Stomach smooth muscle (tissue), 2 donors: ENCODE results near the gene FOXI2.

Experiments used
- H3K27ac ChIP-seq: one replicate; pipeline ENCODE4 v1.7.0; 2013; ENCODE audit warnings: mild to moderate bottlenecking, low read length, inconsistent platforms
- H3K27me3 ChIP-seq, 2 donors: one replicate each; pipeline ENCODE4 v1.7.0; 2013; ENCODE audit warnings: low read length in 2 of 2; ENCODE audit not compliant: insufficient read depth in 2 of 2, control insufficient read depth in 1 of 2
- H3K36me3 ChIP-seq, 2 donors: one replicate each; pipeline ENCODE4 v1.7.0; 2013; ENCODE audit warnings: low read length in 2 of 2; ENCODE audit not compliant: control insufficient read depth in 2 of 2, insufficient read depth in 2 of 2
- H3K4me1 ChIP-seq: one replicate; pipeline ENCODE4 v1.7.0; 2013; ENCODE audit warnings: low read length; ENCODE audit not compliant: control insufficient read depth, insufficient read depth
- H3K4me3 ChIP-seq, 2 donors: one replicate each; pipeline ENCODE4 v1.7.0; 2013; ENCODE audit warnings: low read length in 2 of 2
- H3K9ac ChIP-seq, 2 donors: one replicate each; pipeline ENCODE4 v1.7.0; 2013; ENCODE audit warnings: low read length in 2 of 2, mild to moderate bottlenecking in 1 of 2
- H3K9me3 ChIP-seq, 2 donors: one replicate each; pipeline ENCODE4 v1.7.0; 2013; ENCODE audit warnings: low read length in 2 of 2; ENCODE audit not compliant: control insufficient read depth in 2 of 2
- donor health status: healthy.
- donor health status: Pancreatic carcinoma.

FOXI2 gene

DNA sequence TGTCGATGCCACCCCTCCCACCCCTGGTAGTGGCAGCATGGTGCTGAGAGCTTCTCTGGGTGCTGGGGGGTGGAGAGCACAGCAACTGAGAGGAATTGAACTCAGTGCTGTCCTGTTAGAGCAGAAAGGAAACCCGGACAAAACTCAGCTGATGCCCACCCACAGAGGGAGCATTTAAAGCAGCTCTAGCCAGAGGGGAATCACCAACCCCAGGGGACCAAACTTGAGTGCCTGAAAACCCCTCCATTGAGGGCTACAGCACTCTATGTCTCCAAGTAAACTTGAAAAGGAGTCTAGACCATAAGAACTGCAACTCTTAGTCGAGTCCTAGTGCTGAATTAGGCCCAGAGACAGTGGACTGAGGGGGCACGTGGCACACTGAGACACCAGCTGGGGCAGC is 16.8 kb upstream of the FOXI2 start:
- Histone ChIP-seq H3K36me3 (no peaks in the 10 kb centered on the region), H3K27ac (no peak overlapping the region), H3K27me3 (no peaks in the 10 kb centered on the region), H3K4me1 (no peaks in the 10 kb centered on the region), H3K9ac (no peak overlapping the region), H3K4me3 (no peak overlapping the region), H3K9me3 (no peaks in the 10 kb centered on the region)

DNA sequence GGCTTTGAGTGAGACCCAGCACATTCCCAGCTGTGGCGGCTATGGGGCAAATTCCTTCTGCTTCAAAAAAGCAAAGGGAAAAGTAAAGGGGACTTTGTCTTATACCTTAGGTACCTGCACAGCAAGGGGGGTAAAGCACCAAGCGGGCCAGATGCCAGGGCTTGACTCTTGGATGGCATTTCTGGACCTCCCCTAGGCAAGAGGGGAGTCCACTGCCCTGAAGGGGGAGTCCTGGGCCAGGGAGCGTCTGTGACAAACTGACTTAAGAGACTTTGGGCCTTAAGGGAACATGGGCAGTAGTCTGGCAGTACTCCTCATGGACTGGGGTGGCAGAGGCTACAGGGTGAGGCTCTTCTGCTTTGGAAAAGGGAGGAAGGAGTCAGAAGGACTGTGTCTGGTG is 16.1 kb upstream of the FOXI2 start:
- Histone ChIP-seq H3K9ac (no peak overlapping the region), H3K27me3 (no peaks in the 10 kb centered on the region), H3K4me1 (no peaks in the 10 kb centered on the region), H3K9me3 (no peaks in the 10 kb centered on the region), H3K4me3 (no peak overlapping the region), H3K36me3 (no peaks in the 10 kb centered on the region), H3K27ac (no peak overlapping the region)

DNA sequence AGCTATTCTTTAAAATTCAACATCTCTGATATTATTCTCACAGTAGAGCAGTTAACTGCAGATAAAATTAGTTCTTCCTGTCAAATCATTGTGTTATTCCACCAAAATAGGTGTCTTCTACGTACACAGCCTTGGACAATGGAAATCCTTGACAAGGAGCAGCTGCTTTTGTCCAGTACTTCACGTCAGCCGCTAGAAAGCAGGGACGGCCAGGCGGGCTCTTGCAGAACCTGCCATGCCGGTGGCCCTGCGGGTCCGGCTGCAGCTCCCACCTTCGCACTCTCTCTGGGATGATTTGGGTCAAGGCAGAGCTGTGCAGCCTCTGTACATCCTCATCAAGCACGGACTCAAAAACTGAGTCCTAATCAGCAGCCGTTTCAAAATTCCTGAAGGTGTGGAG is 2.2 kb upstream of the FOXI2 start:
- peaks cover 17 to 31% of the 10 kb centered on the region in 2 donors for H3K27me3 ChIP-seq

DNA sequence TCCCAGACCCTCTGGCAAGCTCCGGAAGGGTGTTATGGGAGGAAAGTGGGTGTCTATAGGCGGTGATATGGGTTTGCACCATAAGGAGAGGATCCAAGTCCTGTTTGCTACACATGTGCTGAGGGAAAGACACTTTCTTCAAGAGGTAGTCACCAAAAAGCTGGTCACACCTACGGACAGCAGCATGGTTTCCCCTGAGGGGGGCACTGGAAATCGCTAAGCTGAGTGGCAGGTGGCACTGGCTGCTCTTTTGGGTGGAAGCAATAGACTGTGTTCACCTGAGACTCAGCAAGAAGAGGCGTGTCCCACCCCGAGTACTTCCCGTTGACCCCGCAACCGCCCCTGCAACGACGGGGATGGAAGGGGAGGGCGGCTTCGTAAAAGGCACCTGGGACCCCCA is 1.8 kb upstream of the FOXI2 start:
- Histone ChIP-seq H3K27me3 (peaks cover 17 to 31% of the 10 kb centered on the region in 2 donors), H3K27ac (no peak overlapping the region), H3K4me3 (no peak overlapping the region), H3K4me1 (no peaks in the 10 kb centered on the region), H3K9ac (no peak overlapping the region), H3K36me3 (no peaks in the 10 kb centered on the region), H3K9me3 (no peaks in the 10 kb centered on the region)

More for the DNA sequence above, 2.2 kb upstream of the FOXI2 start:
- Histone ChIP-seq H3K4me1 (no peaks in the 10 kb centered on the region), H3K9ac (no peak overlapping the region), H3K27ac (no peak overlapping the region), H3K4me3 (no peak overlapping the region), H3K36me3 (no peaks in the 10 kb centered on the region), H3K9me3 (no peaks in the 10 kb centered on the region)

DNA sequence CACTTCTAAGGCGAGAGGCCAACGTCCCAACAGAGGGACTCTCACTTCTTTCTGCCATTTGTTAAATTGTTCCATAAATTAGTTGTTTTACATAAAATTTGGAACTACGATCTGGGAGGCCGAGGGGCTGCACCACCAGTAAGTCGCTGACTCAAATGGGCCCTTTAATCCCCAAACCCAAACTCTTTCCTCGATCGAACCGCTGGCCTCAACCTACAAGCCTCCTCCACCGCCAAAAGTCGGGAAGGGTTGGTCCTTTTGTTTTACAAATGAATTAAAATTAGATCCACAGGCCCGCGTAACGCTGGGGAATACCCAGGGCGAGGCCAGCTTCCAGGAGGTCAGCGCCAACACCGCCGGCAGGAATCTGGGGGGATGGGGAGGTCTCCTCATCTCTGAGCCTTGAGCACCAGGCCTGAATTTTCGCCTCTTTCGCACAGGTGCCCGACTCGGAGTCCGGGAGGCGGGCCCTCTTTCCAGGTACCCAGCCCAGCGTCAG is 1.2 kb upstream of the FOXI2 start:
- Histone ChIP-seq H3K27ac (no peak overlapping the region), H3K9me3 (no peaks in the 10 kb centered on the region), H3K36me3 (no peaks in the 10 kb centered on the region), H3K27me3 (peaks cover 17 to 31% of the 10 kb centered on the region in 2 donors), H3K4me3 (no peak overlapping the region), H3K4me1 (no peaks in the 10 kb centered on the region), H3K9ac (no peak overlapping the region)

DNA sequence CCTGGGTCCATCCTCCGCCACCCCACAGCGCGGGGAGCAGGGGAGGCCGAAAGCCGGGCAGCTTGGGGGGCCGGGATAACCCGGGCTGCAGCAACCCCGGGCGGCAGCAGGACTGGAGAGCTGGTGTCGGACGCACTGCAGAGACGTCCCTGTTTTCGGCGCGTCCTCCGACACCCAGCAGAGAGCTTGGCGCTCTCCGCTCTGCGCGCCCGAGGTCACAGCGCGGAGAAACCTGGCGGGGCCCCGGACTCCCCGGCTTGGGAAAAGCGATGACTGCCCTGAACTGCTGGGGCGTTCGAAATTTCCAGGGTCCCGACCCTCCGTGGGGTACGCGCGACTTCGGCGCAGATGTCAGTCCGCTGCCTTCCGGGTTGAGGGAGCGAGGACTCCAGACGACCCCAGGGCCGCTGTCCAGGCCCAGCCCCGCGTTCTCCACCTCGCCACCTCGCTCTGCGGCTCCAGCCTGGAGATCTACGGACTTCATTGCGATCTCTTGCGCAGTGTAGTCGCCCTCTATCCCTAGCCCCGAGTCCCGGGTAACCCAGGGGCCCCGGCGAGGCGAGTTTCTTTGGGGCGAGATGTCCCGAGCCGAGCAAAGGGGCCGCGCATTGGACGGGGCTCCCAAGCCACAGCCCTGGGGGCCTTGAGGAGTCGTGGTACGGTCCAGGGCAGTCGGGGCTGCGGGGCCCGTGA is 617 bp upstream of the FOXI2 start:
- Histone ChIP-seq H3K27me3 (peaks cover 17 to 31% of the 10 kb centered on the region in 2 donors), H3K36me3 (no peaks in the 10 kb centered on the region), H3K27ac (no peak overlapping the region), H3K9me3 (no peaks in the 10 kb centered on the region), H3K4me1 (no peaks in the 10 kb centered on the region), H3K9ac (no peak overlapping the region), H3K4me3 (no peak overlapping the region)

DNA sequence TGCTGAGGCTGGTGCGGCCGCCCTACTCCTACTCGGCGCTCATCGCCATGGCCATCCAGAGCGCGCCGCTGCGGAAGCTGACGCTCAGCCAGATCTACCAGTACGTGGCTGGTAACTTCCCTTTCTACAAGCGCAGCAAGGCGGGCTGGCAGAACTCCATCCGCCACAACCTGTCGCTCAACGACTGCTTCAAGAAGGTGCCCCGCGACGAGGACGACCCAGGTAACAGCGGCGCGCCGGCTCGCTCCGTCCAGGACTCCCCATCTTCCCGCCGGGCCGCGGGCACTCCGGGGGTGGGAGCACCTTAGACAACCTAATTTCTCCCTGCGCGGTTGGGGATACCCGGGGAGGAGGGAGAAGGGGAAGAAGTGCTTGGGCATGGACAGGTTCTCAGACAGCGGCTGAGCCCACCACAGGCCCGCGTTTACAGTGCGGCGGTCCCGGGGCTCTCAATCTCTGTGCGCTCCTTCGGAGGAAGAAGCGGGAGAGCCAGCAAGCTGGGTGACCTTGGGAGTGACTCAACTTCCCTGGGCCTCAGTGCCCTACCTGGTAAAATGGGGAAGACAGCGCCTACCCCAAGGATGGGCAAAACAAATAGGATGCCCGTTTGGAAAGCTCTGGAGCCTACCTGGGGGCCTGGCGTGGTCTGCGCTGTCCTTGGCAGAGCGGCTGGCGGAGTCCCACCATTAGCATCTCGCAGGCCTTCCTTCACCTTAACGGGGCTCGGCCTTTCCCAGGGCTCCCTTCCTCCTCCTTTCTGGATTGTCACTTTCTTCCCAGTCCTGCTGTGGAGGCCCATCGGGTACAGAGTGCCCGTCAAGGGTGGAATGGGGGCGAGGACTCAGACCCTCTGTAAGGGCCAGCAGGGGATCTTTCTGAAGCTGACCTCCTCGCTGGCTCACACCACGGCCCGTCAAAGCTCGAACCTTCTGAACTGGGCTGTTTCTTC is 852 bp downstream of the FOXI2 start:
- Histone ChIP-seq H3K36me3 (no peaks in the 10 kb centered on the region), H3K9ac (no peak overlapping the region), H3K9me3 (no peaks in the 10 kb centered on the region), H3K27me3 (peaks cover 17 to 29% of the 10 kb centered on the region in 2 donors), H3K4me3 (no peak overlapping the region), H3K27ac (no peak overlapping the region), H3K4me1 (no peaks in the 10 kb centered on the region)

DNA sequence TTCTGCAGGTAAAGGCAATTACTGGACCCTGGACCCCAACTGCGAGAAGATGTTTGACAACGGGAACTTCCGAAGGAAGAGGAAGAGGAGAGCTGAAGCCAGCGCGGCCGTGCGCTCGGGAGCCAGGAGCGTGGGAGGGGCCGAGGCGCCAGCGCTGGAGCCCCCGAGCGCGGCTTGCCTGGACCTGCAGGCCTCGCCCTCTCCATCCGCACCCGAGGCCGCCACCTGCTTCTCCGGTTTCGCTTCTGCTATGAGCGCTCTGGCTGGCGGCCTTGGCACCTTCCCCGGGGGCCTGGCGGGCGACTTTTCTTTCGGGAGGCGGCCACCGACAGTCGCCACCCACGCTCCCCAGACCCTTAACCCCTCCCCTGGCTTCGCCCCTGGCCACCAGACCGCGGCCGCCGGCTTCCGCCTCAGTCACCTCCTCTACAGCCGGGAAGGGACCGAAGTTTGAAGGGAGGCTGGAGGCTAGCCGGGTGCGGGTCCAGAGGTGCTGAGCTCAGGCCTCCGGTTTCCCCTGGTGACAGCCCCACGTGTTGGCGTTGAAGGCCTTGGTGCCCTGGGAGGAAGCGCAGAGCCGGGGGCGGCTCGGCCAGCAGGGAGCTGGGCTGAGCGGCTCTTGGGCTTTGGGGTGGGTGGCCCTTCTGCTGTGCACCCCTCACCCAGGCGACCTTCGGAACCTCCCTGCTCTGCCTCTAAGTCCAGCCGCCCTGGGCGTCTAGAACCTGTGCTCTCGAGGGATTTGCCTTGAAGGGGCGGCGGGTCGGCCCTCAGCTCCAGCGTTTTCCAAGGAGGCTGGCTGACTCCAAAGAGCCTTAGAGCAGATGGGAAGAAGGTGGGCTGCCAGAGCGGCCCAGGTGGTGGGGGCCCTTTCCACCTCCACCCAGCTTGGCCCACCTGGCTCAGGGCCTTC is 1.8 kb downstream of the FOXI2 start:
- Histone ChIP-seq H3K9me3 (no peaks in the 10 kb centered on the region), H3K4me1 (no peaks in the 10 kb centered on the region), H3K36me3 (no peaks in the 10 kb centered on the region), H3K9ac (no peak overlapping the region), H3K4me3 (no peak overlapping the region), H3K27ac (no peak overlapping the region), H3K27me3 (peaks cover 17 to 21% of the 10 kb centered on the region in 2 donors)

DNA sequence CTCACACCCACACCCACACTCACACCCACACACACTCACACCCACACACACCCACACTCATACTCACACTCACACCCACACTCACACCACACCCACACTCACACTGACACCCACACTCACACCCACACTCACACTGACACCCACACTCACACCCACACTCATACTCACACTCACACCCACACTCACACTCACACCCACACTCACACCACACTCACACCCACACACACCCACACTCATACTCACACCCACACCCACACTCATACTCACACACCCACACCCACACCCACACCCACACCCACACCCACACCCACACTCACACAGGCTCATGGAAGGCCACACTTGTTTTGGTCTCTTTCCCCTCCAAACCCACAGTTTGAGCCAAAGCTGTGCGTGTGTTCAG is 2.9 kb downstream of the FOXI2 start:
- Histone ChIP-seq H3K4me3 (no peak overlapping the region), H3K27ac (no peak overlapping the region), H3K9ac (no peak overlapping the region), H3K4me1 (no peaks in the 10 kb centered on the region), H3K9me3 (no peaks in the 10 kb centered on the region), H3K36me3 (no peaks in the 10 kb centered on the region), H3K27me3 (peaks cover 18 to 19% of the 10 kb centered on the region in 2 donors)

DNA sequence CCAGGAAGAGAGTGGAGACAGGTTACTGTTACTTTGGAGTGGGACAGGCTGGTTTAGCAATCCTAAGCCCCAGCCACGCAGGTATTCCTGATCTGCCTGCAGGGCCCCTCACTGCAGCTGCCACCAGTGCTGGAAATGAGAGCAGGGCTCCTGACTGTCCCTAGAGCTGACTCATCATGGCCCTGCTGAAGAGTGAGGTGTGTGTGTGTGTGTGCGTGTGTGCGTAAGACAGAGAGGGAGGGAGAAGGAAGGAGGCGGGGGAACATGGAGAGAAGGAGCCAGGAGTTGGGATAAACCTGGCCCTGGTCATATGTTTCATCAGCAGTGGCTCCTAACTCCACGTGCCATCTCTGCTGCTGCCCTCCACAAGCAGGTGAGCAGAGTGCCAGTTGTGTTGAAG is 3.6 kb downstream of the FOXI2 start:
- Histone ChIP-seq H3K9me3 (no peaks in the 10 kb centered on the region), H3K27ac (no peak overlapping the region), H3K36me3 (no peaks in the 10 kb centered on the region)

More for the DNA sequence above, 3.6 kb downstream of the FOXI2 start:
- no peaks in the 10 kb centered on the region for H3K4me1 ChIP-seq
- no peak overlapping the region for H3K4me3 ChIP-seq
- peaks cover 13 to 16% of the 10 kb centered on the region in 2 donors for H3K27me3 ChIP-seq
- no peak overlapping the region for H3K9ac ChIP-seq
